ENCODE data around the gene STARD4.

- TF ChIP-seq POLR2A (IDR thresholded peaks at IDR 0.05) (no peak), CTCF (IDR thresholded peaks at IDR 0.05) (no peak)
Measured at GRCh38 chr5:111454776-111455175, 57.6 kb downstream of the STARD4 start.

All from Peyer's patch (tissue), 4 donors.